ENCODE data around the gene ADAMTSL3.

The ADAMTSL3 gene

DNA sequence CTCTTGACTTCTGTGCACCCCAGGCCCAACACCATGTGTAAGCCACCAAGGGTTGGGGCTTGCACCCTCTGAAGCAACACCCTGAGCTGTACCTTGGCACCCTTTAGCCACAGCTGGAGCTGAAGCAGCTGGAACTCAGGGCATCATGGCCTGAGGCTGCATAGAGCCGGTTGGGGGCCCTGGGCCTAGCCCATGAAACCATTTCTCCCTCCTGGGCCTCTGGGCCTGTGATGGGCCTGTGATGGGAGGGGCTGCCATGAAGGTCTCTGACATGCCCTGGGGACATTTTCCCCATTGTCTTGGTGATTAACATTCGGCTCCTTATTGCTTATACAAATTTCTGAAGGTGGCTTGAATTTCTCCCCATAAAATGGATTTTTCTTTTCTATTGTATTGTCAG is 22.4 kb upstream of the ADAMTSL3 start:
- Histone ChIP-seq H3K9me3 (ENCODE audit: control insufficient read depth, insufficient read depth, low read depth, low read length) (peaks cover 21% of the 10 kb centered on the region), H3K9ac (ENCODE audit: low read length) (no peak overlapping the region), H3K4me1 (ENCODE audit: control insufficient read depth, insufficient read depth, low read length) (no peaks in the 10 kb centered on the region), H3K27ac (ENCODE audit: low read depth, low read length) (no peak overlapping the region), H3K4me3 (ENCODE audit: low read depth, low read length) (no peak overlapping the region), H3K36me3 (ENCODE audit: control insufficient read depth, insufficient read depth, low read length) (no peaks in the 10 kb centered on the region), H3K27me3 (ENCODE audit: control insufficient read depth, insufficient read depth, low read length) (no peaks in the 10 kb centered on the region; the same call in 1 of the 2 replicates)

DNA sequence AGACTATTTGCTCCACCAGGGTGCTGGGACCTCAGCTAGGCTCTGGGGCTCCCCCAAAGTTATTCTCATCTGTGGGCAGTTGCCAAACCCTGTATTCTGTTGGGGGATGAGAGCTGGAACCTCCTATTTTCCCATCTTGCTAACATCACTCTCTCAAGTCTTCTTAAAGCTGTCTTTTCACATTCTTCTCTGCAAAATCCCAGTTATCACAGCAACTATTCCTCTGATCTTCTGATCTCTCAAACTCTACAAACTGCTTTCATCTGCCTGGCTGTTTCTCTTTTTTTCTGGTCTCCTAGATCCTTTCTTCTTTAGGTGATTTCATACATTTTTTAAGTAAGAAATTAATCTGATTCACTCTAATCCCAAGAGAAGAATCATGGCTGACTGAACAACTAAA is 10.7 kb upstream of the ADAMTSL3 start:
- H3K9ac ChIP-seq (ENCODE audit: low read length), result no peak overlapping the region
- H3K27me3 ChIP-seq (ENCODE audit: control insufficient read depth, insufficient read depth, low read length), result no peaks in the 10 kb centered on the region
- no peak overlapping the region for H3K4me3 ChIP-seq (ENCODE audit: low read depth, low read length)
- H3K36me3 ChIP-seq (ENCODE audit: control insufficient read depth, insufficient read depth, low read length), result no peaks in the 10 kb centered on the region
- no peaks in the 10 kb centered on the region for H3K4me1 ChIP-seq (ENCODE audit: control insufficient read depth, insufficient read depth, low read length)
- H3K9me3 ChIP-seq (ENCODE audit: control insufficient read depth, insufficient read depth, low read depth, low read length), result 0 out of 2 replicates have a peak, but pooled peaks cover 2% of the 10 kb centered on the region
- H3K27ac ChIP-seq (ENCODE audit: low read depth, low read length), result no peak overlapping the region

DNA sequence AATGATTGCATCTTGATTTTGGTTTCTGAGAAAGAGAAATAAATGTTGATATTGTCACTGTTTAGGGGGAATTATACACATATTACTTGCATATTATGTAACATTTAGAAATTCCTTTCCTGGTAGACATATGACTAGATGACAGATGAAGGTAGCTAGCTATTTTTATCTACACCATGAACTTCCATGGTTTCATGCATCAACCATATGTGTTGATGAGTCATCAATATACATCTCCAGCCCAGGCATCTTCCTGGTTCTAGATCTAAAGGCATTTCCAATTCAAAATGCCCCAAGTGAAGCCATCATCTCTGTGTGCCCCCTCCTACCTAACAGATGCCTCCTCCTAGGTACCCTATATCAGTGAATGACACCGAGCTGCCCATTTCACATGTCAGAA is 9.5 kb upstream of the ADAMTSL3 start:
- no peaks in the 10 kb centered on the region for H3K9me3 ChIP-seq (ENCODE audit: control insufficient read depth, insufficient read depth, low read depth, low read length)
- no peak overlapping the region for H3K9ac ChIP-seq (ENCODE audit: low read length)
- H3K4me1 ChIP-seq (ENCODE audit: control insufficient read depth, insufficient read depth, low read length), result no peaks in the 10 kb centered on the region
- H3K36me3 ChIP-seq (ENCODE audit: control insufficient read depth, insufficient read depth, low read length), result no peaks in the 10 kb centered on the region
- H3K27ac ChIP-seq (ENCODE audit: low read depth, low read length), result no peak overlapping the region
- no peaks in the 10 kb centered on the region; the same call in 1 of the 2 replicates for H3K27me3 ChIP-seq (ENCODE audit: control insufficient read depth, insufficient read depth, low read length)
- H3K4me3 ChIP-seq (ENCODE audit: low read depth, low read length), result no peak overlapping the region

DNA sequence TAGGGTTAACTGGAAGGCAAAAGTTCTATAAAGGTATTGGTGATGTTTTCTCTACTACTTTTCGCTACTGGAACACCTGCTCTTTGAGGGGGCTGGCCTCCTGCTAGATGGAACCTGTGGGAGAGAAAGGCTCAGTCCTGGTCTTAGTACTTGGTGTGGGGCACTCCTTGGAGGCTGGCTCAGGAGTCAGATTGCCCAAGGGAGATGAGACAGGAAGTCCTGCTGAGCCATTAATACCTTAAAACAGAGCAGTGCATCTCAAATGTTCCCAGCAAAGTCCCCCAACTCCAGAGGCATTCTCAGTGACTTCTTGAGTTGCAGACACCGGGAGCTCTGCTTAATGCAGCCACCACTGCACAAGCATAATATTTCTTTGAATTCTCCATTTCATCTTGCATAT is 3.1 kb upstream of the ADAMTSL3 start:
- H3K9me3 ChIP-seq (ENCODE audit: control insufficient read depth, insufficient read depth, low read depth, low read length), result no peaks in the 10 kb centered on the region
- no peak overlapping the region for H3K9ac ChIP-seq (ENCODE audit: low read length)
- H3K27me3 ChIP-seq (ENCODE audit: control insufficient read depth, insufficient read depth, low read length), result peaks cover 41% of the 10 kb centered on the region
- peaks cover 12% of the 10 kb centered on the region for H3K4me1 ChIP-seq (ENCODE audit: control insufficient read depth, insufficient read depth, low read length)
- no peaks in the 10 kb centered on the region for H3K36me3 ChIP-seq (ENCODE audit: control insufficient read depth, insufficient read depth, low read length)
- H3K4me3 ChIP-seq (ENCODE audit: low read depth, low read length), result no peak overlapping the region
- H3K27ac ChIP-seq (ENCODE audit: low read depth, low read length), result no peak overlapping the region

DNA sequence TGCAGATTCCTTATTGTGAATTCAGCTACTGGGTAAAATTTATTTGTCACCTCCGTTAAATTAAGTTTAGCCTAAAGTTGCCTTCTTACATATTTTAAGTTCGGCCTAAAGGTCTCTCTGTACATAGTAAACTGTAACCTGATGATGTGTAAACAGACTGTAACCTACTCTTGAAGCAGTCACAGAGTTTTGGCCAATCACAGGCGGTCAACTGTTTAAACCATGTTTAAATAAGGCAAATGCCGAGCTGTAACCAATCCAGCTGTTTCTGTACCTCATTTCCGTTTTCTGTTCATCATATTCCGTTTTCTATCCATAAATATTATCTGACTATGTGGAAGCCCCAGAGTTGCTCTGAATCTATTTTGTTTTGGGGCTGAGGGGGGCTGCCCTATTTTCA is 2.4 kb upstream of the ADAMTSL3 start:
- Histone ChIP-seq H3K4me3 (ENCODE audit: low read depth, low read length) (no peak overlapping the region), H3K36me3 (ENCODE audit: control insufficient read depth, insufficient read depth, low read length) (no peaks in the 10 kb centered on the region), H3K9ac (ENCODE audit: low read length) (no peak overlapping the region), H3K27me3 (ENCODE audit: control insufficient read depth, insufficient read depth, low read length) (peaks cover 48% of the 10 kb centered on the region), H3K9me3 (ENCODE audit: control insufficient read depth, insufficient read depth, low read depth, low read length) (no peaks in the 10 kb centered on the region), H3K4me1 (ENCODE audit: control insufficient read depth, insufficient read depth, low read length) (peaks cover 12% of the 10 kb centered on the region), H3K27ac (ENCODE audit: low read depth, low read length) (no peak overlapping the region)

DNA sequence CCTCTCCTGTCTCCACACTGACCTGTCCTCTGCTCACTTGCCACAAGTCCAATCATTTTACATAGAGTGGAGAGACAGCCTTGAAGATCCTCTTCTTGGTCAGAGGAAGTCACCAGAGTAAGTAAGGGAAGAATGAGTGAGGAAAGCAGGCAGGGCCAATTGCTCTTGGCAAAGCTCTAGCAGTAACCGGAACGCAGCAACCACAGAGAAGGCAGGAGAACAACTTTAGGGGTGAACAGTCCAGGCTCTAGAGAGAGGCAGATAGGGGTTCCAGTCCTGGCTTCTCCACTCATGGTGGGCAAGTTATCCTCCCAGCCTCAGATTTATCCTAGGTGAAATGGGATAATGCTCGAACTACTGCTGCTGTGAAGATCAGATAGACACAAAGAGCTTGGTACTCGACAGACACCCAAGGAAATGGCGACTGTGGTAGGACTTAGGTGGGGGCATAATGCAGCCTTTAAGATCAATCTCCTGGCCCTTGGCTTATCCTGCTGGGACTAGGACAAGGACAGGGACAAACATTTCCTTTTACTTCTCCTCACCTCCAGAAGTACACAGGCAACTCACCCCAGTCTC is 1.2 kb upstream of the ADAMTSL3 start:
- peaks cover 57% of the 10 kb centered on the region for H3K27me3 ChIP-seq (ENCODE audit: control insufficient read depth, insufficient read depth, low read length)
- no peak overlapping the region for H3K9ac ChIP-seq (ENCODE audit: low read length)
- H3K4me1 ChIP-seq (ENCODE audit: control insufficient read depth, insufficient read depth, low read length), result peaks cover 12% of the 10 kb centered on the region
- no peak overlapping the region for H3K27ac ChIP-seq (ENCODE audit: low read depth, low read length)
- no peaks in the 10 kb centered on the region for H3K36me3 ChIP-seq (ENCODE audit: control insufficient read depth, insufficient read depth, low read length)
- no peaks in the 10 kb centered on the region for H3K9me3 ChIP-seq (ENCODE audit: control insufficient read depth, insufficient read depth, low read depth, low read length)
- H3K4me3 ChIP-seq (ENCODE audit: low read depth, low read length), result peak overlapping the region; percentile 59

DNA sequence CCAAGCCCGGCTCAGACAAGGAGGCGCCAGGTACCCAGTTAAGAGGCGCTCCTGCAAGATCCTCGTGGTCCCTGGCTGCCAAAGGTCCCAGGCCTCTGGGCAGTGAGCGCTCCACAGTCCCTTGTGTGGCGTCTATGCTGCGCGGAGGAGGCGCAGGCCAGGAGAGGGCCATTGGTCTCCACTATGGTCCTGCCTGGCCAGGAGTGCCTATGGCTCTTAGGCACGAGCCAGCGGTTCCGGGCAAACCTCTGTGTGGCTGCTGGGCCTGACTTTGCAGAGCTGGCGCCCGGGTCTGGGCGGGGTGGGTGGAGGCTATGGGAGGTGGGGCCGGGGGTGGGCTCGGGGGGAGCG is 660 bp upstream of the ADAMTSL3 start:
- H3K27ac ChIP-seq (ENCODE audit: low read depth, low read length), result no peak overlapping the region
- no peaks in the 10 kb centered on the region for H3K9me3 ChIP-seq (ENCODE audit: control insufficient read depth, insufficient read depth, low read depth, low read length)
- H3K4me3 ChIP-seq (ENCODE audit: low read depth, low read length), result peak overlapping the region; percentile 59
- no peaks in the 10 kb centered on the region for H3K36me3 ChIP-seq (ENCODE audit: control insufficient read depth, insufficient read depth, low read length)
- H3K27me3 ChIP-seq (ENCODE audit: control insufficient read depth, insufficient read depth, low read length), result peaks cover 57% of the 10 kb centered on the region
- H3K4me1 ChIP-seq (ENCODE audit: control insufficient read depth, insufficient read depth, low read length), result peaks cover 12% of the 10 kb centered on the region
- H3K9ac ChIP-seq (ENCODE audit: low read length), result no peak overlapping the region

DNA sequence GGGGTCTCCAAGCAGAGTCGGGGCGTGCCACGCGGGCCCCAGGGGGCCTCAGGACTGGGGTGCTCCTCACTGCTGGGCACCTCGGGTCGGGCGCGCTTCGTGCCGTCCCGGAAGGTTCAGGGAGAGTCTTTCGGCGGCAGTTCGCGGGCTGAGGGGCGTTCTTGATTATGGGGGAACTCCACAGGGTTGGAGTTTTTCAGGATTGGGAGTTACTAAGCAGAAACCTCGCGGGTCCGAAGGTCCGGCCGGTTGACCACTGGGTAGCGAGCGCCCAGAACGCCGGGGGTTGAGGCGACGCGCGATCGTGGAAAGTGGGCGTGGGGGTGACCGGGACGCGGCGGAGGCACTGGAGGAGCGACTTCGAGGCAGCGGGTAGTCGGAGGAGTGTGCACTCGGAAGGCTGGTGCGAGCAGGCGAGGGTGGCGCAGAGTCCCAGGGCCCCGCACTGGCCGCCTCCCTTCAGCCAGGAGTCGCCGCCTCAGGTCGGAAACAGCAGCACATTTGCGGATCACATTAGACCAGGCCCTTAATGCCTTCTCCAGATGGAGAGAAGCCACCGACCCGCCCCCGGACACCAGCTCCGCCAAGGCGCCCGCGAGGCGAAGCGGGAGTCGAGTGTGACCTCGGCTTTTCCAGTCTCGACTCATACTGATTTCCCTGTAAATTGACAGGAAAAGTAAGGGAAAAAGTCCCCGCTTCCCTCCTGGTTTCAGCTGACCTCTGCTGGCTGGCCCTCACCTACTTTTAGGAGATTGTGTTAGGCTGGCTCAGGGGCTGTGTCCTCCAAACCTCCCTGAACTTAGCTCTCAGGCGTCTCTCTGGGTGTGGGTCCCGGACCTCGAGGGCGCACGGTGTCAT is 685 bp downstream of the ADAMTSL3 start:
- Histone ChIP-seq H3K4me3 (ENCODE audit: low read depth, low read length) (peak overlapping the region; percentile 75), H3K4me1 (ENCODE audit: control insufficient read depth, insufficient read depth, low read length) (peaks cover 12% of the 10 kb centered on the region), H3K9me3 (ENCODE audit: control insufficient read depth, insufficient read depth, low read depth, low read length) (no peaks in the 10 kb centered on the region), H3K36me3 (ENCODE audit: control insufficient read depth, insufficient read depth, low read length) (no peaks in the 10 kb centered on the region), H3K27me3 (ENCODE audit: control insufficient read depth, insufficient read depth, low read length) (peaks cover 57% of the 10 kb centered on the region), H3K9ac (ENCODE audit: low read length) (no peak overlapping the region), H3K27ac (ENCODE audit: low read depth, low read length) (no peak overlapping the region)

DNA sequence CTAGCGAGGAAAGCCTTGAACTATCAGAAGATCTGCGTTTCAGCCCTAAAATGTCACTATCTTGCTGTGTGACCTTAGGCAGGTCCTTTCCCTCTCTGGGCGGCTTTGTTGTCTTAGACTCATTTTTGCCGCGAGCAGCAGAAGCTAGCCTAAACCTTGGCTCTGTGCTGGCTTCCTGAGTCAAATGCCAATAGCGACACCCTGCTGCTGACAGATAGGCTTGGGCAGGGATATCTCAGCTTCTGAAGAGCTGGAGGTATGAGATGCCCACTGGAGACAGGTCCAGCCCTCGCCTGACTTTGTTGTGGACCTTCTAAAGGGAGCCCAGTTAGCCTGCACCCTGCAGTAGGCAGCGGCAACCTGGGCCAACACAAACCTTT is 1.3 kb downstream of the ADAMTSL3 start:
- Histone ChIP-seq H3K9ac (ENCODE audit: low read length) (no peak overlapping the region), H3K27me3 (ENCODE audit: control insufficient read depth, insufficient read depth, low read length) (peaks cover 54% of the 10 kb centered on the region), H3K36me3 (ENCODE audit: control insufficient read depth, insufficient read depth, low read length) (no peaks in the 10 kb centered on the region), H3K27ac (ENCODE audit: low read depth, low read length) (no peak overlapping the region), H3K4me1 (ENCODE audit: control insufficient read depth, insufficient read depth, low read length) (peaks cover 12% of the 10 kb centered on the region), H3K4me3 (ENCODE audit: low read depth, low read length) (peak overlapping the region; percentile 75; the same call in 1 of the 2 replicates), H3K9me3 (ENCODE audit: control insufficient read depth, insufficient read depth, low read depth, low read length) (no peaks in the 10 kb centered on the region)

DNA sequence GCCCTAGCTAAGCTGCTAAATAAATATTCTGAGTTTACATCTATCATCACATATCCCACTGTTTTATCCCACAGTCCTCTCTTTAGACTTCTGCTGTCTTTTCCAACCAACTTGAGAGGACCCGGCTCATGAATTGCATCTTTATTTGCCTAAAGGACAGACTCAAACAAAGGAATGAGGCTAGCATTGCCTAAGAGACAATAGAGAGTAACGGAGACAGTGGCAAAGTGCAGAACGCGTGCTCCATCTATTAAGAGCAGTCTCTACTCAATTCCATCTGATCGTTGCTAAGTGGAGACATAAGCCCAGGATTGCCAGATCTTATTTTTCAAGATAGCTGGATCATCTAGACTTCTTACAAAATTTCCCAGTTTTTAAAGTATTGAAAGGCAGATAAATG is 2.3 kb downstream of the ADAMTSL3 start:
- H3K4me1 ChIP-seq (ENCODE audit: control insufficient read depth, insufficient read depth, low read length), result peaks cover 3% of the 10 kb centered on the region; the same call in 1 of the 2 replicates
- peaks cover 54% of the 10 kb centered on the region for H3K27me3 ChIP-seq (ENCODE audit: control insufficient read depth, insufficient read depth, low read length)
- H3K36me3 ChIP-seq (ENCODE audit: control insufficient read depth, insufficient read depth, low read length), result no peaks in the 10 kb centered on the region
- H3K9ac ChIP-seq (ENCODE audit: low read length), result no peak overlapping the region
- H3K27ac ChIP-seq (ENCODE audit: low read depth, low read length), result no peak overlapping the region
- H3K4me3 ChIP-seq (ENCODE audit: low read depth, low read length), result no peak overlapping the region
- H3K9me3 ChIP-seq (ENCODE audit: control insufficient read depth, insufficient read depth, low read depth, low read length), result no peaks in the 10 kb centered on the region

DNA sequence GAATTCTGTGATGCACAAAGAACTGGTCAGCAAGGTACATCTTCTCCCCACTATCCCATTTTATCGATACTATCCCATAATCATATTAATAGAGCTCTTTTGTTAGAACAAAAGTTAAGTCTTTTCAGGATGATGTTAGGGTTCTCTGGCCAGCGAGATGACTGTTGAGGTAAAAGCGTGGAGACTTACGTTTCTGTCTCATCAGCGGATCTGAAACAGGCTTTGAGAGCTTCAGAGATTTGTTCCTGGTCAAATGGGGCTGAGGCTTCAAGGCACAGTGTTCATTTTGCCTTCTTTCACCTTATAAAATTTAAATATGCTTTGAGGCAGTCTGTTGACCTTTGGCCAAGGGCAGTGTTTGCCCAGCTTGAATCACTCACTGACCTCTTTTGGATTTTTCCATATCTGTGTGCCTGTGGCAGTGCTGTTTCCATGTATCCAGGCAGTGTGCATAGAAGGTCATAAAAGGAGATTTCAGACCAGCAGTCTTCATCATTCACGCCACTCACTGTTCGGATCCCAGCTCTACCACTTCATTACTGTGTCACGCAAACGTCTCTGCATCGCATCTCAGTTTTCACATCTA is 3.1 kb downstream of the ADAMTSL3 start:
- H3K9ac ChIP-seq (ENCODE audit: low read length), result no peak overlapping the region
- H3K27me3 ChIP-seq (ENCODE audit: control insufficient read depth, insufficient read depth, low read length), result peaks cover 49% of the 10 kb centered on the region
- H3K27ac ChIP-seq (ENCODE audit: low read depth, low read length), result no peak overlapping the region
- 0 out of 2 replicates have a peak, but pooled peaks cover 3% of the 10 kb centered on the region for H3K4me1 ChIP-seq (ENCODE audit: control insufficient read depth, insufficient read depth, low read length)
- no peaks in the 10 kb centered on the region for H3K36me3 ChIP-seq (ENCODE audit: control insufficient read depth, insufficient read depth, low read length)
- no peaks in the 10 kb centered on the region for H3K9me3 ChIP-seq (ENCODE audit: control insufficient read depth, insufficient read depth, low read depth, low read length)
- no peak overlapping the region for H3K4me3 ChIP-seq (ENCODE audit: low read depth, low read length)
